Left lobe of liver (tissue), 2 donors: ENCODE measurements around the gene FAM131A. TPM values are rescaled to one million over a fixed set of nuclear protein-coding genes. Genes with fewer than 3 reads are reported as not detected.
"Not testable (repeated sequence)": the region's sequence is repeated elsewhere in the genome, so short reads cannot be mapped to it uniquely, and the experiment has no call there.

ENCODE experiments used
- ATAC-seq: fragments of 200-7000 bp; cut with Tn5 transposase; one replicate; pipeline ENCODE4 v1.9.1; 2020; ENCODE audit warnings: mild to moderate bottlenecking, moderate library complexity
- DNase-seq: peaks from one replicate; pipeline ENCODE4 v3.0.0-alpha.2; 2020; ENCODE audit warnings: low spot score
- total RNA-seq: library from RNA; stranded (reverse); gene quantifications from one replicate; pipeline ENCODE4 v1.2.1, GENCODE V29; 2021
- donor health status: DM: no; HTN: no; CAD: no; lungs with moderate emphysema.
- donor health status: DM: no; HTN: yes; CAD: no.

Gene FAM131A
- total RNA-seq, 1 donor from 2014 or later, result 2.5 TPM

DNA sequence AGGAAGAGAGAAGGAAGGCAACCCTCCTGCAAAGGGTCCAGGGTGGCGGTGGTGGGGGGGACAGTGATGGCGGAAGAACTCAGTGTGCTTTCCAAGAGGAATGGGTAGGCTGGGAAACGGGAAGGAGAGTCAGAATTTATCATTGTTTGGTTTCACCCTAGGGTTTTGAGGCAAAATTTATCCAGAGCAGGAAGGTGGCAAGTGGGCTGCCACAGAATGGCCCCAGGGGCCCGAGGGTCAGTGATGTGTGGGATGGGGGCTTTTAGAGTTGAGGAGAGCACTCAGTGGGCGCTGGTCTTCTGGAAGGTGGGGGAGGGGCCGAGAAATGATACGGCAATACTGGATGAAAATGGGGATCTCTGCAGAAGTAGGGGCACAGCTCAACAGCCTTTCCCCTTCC lies 581 bp downstream of the FAM131A start:
- no peak for ATAC-seq
- DNase-seq, result peak; percentile 42

DNA sequence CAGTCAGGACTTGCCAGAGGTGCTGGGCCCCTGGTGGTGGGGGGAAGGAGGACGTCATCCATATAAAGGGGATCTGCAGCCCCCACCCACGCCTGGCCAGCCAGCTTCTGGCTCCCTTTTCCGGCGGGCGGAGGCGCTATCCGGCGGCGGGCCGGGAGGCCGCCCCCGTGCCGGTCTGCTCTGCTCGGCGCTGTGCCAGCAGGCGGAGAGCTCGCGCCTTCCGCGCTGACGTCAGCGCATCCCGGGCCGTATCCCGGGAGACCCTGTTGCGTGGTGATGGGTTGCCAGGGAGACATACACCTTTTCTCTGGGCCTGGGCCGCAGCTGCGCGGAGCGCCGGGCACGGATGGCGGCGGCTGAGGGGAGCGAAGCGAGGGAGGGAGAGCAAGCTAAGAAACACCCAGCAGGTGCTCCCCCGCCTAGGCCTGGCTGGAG lies 1.1 kb downstream of the FAM131A start:
- DNase-seq, result peak; percentile 51
- no peak for ATAC-seq

DNA sequence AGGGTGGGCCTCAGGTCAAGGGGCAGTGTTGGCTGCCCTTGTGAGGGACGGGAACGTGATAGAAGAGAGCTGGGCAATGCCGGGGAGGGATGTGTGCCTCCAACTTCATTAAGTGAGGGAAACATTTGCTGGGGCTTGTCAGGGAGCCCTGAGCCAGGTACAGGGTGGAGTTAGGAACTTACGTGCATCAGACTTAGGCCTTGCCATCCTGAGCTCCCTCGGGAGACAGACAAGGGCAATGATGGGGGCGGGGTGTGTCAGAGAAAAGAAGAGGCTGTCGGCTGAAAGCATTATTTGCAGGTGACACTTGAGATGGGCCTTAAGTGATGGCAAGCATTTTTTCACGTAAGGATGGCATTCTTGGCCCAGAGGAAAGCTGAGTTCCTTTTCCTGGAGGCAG lies 1.6 kb downstream of the FAM131A start:
- DNase-seq (no peak), ATAC-seq (no peak)

DNA sequence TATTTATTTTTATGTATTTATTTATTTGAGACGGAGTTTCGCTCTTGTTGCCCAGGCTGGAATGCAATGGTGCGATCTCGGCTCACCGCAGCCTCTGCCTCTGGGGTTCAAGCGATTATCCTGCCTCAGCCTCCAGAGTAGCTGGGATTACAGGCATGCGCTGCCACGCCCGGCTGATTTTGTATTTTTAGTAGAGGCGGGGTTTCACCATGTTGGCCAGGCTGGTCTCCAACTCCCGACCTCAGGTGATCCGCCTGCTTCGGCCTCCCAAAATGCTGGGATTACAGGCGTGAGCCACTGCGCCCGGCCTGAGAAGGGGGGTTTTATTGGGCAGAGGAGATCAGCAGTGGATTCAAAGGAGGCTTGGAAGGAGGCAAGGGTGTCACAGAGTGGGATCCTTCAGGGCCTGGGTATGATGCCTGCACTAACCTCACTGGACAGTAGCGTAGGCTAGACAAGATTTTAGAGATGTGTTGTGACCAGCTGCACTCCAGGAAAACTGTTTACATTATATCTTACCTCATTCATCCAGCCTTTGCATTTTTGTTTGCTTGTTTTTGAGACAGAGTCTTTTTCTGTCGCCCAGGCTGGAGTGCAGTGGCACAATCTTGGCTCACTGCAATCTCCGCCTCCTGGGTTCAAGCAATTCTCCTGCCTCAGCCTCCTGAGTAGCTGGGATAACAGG lies 2.2 kb downstream of the FAM131A start:
- not testable (repeated sequence) for DNase-seq

DNA sequence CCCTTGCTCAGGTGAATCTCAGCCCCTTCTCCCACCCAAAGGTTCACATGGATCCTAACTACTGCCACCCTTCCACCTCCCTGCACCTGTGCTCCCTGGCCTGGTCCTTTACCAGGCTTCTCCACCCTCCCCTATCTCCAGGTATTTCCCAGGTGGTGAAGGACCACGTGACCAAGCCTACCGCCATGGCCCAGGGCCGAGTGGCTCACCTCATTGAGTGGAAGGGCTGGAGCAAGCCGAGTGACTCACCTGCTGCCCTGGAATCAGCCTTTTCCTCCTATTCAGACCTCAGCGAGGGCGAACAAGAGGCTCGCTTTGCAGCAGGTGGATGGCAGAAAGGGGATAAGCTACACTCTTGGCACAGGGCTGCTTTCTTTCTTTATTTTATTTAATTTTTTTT lies 4.5 kb downstream of the FAM131A start:
- DNase-seq (no peak), ATAC-seq (no peak)

More for the DNA sequence above, 2.2 kb downstream of the FAM131A start:
- not testable (repeated sequence) for ATAC-seq

DNA sequence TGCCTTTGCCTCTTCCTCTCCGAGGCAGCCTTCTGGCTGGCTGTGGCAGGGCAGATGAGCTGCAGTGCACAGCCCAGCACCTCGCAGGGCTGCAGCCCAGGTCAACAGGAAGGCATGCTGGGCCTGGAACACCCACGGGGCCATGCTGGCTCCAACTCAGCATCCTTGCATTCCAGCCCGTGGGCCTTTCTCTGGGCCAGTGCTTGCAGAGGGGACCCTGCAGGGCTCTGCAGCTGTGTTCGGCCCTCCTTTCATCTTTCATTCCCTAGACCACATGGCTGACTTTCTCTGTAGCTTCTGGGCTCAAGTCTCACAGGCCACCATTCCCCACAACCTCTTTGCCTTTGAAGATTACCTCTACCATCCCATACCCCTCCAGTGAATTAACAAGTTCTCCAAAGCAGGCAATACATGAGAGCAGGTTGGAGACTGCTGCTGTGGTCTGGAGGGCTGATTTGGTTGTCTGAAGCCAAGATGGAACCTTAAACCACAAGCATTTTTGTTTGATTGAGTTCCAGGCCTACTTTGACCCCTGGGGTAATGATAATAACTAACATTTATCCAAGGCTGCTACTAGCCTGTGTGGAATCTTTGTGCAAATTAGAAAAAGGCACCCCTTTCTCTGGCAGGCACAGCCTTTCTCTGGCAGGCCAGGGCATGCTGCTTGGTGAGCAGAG lies 5.9 kb downstream of the FAM131A start:
- ATAC-seq (no peak), DNase-seq (no peak)

DNA sequence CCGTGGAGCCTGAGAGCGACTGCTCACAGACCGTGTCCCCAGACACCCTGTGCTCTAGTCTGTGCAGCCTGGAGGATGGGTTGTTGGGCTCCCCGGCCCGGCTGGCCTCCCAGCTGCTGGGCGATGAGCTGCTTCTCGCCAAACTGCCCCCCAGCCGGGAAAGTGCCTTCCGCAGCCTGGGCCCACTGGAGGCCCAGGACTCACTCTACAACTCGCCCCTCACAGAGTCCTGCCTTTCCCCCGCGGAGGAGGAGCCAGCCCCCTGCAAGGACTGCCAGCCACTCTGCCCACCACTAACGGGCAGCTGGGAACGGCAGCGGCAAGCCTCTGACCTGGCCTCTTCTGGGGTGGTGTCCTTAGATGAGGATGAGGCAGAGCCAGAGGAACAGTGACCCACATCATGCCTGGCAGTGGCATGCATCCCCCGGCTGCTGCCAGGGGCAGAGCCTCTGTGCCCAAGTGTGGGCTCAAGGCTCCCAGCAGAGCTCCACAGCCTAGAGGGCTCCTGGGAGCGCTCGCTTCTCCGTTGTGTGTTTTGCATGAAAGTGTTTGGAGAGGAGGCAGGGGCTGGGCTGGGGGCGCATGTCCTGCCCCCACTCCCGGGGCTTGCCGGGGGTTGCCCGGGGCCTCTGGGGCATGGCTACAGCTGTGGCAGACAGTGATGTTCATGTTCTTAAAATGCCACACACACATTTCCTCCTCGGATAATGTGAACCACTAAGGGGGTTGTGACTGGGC lies 7.3 kb downstream of the FAM131A start:
- ATAC-seq, result no peak
- no peak for DNase-seq

DNA sequence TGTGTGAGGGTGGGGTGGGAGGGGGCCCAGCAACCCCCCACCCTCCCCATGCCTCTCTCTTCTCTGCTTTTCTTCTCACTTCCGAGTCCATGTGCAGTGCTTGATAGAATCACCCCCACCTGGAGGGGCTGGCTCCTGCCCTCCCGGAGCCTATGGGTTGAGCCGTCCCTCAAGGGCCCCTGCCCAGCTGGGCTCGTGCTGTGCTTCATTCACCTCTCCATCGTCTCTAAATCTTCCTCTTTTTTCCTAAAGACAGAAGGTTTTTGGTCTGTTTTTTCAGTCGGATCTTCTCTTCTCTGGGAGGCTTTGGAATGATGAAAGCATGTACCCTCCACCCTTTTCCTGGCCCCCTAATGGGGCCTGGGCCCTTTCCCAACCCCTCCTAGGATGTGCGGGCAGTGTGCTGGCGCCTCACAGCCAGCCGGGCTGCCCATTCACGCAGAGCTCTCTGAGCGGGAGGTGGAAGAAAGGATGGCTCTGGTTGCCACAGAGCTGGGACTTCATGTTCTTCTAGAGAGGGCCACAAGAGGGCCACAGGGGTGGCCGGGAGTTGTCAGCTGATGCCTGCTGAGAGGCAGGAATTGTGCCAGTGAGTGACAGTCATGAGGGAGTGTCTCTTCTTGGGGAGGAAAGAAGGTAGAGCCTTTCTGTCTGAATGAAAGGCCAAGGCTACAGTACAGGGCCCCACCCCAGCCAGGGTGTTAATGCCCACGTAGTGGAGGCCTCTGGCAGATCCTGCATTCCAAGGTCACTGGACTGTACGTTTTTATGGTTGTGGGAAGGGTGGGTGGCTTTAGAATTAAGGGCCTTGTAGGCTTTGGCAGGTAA lies 8.1 kb downstream of the FAM131A start:
- ATAC-seq, result peak; percentile 94
- DNase-seq, result peak; percentile 76

DNA sequence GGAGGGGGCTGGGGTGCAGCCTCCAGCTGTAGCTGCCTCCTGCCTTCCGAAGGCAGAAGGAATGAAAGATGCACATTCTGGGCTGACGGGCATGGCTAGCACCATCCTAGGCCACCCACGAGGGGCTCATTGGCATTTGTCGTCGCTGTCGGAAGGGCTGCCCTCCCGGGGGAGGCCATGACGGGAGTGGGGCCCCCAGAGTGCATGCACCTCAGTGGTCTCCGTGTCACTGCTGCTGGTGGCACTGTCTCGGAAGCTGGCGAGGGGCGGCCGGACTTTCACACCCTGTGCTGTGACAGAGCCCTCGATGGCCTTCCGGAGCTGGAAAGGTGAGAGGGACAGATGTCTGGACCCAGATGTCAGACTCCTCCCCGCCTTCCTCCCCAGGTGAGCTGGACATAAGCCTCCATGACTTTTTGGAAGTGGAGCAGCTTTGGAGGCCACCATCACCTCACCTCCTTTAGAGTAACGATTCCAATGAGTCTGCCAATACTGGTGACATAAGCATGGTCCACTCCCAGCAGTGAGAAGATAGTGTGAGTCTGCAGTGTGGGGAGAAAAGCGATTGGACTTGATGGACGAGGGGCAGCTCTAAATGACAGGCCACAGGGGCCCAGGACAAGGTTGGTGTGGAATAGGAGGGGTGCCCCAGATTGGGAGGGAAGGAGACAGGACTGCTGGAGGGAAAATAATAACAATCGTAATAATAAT lies 9.2 kb downstream of the FAM131A start:
- DNase-seq, result peak; percentile 45

DNA sequence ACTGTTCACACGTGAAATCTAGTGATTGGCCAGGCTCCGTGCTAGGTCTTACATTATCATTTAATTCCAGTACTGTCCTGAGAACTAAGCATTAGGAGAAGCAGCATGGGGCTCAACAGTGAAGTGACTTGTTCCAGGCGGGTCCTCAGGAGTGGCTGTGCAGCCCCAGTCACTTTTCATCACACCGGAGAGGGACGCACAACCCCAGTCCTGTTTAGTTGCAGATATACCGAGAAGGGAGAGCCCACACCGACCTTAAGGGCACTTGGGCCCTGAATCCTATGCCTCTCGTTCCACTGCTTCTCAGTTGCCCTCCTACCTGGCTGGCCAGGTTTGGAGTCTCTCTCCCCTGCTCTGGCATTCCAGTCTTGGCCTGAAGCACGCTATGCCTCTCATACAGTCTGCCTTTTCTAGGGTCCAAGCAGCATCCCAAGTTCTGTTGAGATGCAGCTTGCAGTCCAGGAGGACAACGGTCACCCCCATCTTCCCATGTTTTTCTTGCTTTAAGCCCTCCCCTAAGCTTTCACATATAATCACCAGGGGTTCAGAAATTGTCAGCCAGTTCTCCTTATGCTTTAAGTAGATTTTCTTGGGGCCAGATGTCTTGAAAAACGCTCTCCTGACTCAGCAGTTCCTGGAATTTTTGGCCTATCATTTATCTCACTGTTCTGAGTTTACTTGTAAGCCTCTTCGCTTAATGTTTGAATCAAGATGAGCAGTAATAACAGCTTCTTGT lies 10.1 kb downstream of the FAM131A start:
- ATAC-seq, result no peak

More for the DNA sequence above, 9.2 kb downstream of the FAM131A start:
- ATAC-seq, result no peak

DNA sequence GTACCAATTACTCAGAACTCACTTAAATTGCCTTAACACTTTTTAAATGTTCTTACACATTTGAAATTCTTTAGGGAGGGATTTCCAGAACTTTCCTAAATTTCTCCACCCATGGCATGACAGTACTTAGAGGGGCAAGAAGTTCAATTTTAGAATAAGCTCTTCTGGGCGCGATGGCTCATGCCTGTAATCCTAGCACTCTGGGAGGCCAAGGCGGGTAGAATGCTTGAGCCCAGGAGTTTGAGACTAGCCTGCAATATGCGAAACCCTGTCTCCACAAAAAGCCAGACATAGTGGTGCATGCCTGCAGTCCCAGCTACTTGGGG lies 10.6 kb downstream of the FAM131A start:
- no peak for ATAC-seq
- DNase-seq, result no peak

More for the DNA sequence above, 10.1 kb downstream of the FAM131A start:
- no peak for DNase-seq

DNA sequence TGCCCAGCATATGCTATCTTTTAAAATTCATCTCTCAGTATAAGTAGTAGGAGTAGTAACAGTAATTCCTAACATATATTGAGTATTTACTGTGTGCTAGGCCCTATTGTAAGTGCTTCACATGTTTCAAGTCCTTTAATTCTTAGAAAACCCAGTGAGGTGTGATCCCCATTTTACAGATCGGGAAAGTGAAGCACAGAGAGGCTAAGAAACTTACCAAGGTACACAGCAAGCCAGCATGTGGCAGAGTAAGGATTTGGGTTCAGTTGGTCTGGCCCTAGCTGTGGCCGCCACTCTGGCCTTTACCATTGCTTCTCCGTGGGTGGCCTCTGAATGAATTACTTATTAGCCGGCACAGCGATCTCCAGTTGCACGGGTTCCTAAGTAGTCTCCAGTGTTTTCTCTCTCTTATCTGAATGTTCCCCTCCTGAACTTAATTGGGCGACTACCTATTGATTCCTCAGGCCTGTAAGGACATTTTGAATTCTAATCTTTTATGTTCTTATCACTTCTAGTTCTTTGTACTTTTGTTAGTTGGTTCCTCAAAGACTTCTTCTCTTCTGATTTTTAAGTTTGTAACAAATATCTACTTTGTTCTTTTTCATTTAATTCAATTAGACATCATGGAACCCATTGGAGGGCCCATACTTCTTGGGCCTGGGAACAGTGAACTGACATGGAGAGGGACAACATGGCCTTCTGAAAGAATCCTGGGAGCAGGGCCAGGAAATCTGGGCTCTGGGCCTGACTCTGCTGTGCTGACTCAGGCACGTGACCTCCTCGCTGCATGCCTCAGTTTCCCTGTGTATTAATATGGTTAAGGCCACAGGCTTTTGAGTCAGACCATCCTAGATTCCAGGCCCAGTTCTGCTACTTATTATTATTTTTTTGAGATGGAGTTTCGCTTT lies 12.4 kb downstream of the FAM131A start:
- DNase-seq (no peak), ATAC-seq (no peak)

DNA sequence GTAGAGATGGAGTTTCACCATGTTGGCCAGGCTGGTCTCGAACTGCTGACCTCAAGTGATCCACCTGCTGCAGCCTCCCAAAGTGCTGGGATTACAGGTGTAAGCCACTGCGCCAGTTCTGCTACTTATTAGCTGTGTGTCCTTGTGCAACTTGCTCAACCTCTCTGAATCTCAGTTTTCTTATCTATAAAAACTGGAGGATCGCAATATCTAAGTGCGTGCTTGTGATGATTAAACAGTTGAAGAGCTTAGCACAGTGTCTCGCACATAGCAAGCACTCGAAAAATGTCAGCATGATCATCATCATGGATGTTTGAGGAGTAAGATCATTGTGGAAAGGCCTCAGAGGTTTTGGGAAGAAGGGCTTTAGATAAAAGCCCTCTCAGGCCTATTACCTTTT lies 13.2 kb downstream of the FAM131A start:
- DNase-seq, result no peak
- ATAC-seq, result no peak

DNA sequence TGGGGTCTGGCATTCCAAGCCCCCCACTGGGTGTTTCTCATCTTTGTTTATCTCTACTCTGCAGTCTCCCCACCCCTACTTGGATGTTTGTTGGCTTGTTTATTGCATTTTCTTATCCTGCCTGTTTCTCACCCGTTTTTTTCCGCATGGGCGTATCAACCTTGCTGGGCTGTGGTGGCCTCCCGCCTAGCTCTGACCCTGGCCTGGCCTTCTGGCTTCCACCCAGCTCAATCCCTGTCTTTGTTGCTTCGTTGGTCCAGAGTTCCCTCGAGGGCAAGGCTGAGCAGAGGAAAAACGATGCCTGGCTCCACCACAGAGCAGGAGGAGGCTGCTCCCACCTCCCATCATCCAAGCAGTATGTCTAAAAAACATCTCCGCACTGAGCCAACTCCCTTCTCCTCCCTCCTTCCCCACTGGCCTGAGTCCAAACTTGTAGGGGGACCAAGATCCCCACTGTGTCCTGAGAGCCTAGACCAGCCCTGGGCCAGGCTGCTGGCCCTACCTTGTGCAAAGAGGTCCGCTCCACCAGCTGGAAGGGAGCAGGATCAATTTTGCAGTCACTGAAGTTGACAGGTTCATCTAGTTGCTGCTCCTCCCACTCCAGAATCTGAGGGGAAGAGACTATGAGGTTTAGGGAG lies 14.2 kb downstream of the FAM131A start:
- ATAC-seq, result no peak
- no peak for DNase-seq

DNA sequence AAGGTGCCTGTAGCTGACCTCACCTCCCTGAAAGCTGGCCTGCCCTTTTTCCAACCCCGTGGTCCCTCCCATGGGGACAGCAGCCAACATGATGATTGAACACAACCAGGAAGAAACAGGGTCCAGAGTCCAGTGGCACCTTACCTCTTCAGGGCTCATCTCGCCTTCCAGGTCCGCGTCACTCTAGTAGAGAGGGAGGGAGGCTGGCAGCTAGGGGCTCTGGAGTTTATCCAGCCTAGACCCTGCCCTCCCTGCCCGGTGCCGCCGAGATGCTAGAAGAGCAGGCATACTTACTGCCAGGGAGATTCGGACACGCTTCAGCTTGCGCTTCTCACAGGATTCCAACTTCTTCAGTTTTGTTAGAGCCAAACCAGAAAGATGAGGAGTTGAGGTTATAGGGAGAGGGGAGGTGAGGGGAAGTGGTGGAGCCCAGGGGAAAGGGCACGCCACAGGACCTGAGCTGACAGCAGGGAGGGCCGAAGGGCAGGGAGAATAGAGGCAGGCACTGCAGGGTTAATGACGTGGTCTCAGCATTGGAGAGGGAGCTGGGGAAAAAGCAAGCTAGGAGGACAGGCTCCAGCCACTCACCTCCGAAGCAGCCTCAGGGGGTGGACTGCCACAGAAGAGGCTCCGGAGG lies 14.9 kb downstream of the FAM131A start:
- ATAC-seq (peak; percentile 89), DNase-seq (peak; percentile 85)

DNA sequence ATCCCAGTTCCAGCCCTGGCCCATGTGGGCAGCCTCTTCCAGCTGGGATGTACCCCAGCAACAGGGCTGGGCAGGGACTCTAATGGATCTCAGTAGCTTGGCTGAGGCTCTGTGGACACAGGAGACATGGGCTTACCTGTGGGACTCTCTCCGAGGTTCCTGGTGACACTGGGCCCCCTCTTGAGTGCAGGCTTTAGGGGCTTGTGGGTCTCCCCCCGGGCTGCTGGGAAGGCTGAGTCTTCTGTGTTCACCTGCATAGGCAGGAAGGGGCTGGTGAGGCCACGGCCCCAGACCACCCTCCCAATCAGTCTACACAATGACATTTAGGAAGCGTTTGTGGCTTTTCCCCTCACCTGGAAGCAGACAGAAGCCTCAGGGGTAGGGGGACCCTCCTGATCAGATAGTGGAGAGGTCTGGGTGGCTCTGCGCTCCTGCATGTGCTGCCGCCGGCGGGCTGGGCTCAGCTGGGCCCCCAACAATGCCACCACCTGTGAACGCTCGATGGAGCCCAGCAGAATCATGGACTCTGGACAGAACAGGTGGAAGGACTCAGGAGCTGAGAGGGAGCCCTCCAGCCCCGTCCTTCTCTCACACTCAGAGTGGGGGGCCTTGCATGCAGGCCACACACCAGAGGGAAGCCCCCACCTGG lies 15.6 kb downstream of the FAM131A start:
- DNase-seq, result no peak
- ATAC-seq, result peak; percentile 8

DNA sequence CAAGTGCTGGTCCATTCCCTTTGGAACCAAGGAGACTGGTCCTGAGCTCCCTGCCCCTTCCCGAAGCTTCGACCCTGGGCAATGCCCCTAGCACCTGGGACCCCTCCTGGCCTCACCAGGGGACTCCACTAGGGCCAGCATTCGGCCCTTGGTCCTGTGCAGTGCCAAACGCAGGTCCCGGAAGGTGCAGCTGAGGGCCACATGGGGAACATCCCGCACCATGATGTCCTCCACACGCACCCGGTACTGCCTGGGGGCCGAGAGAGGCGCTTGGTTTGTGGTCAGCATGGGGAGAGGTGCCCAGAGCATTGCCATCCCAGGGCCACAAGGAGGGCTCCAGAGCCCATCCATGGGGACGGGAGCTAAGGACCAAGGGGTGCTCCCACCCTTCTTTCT lies 16.1 kb downstream of the FAM131A start:
- ATAC-seq (no peak), DNase-seq (no peak)
